Body of pancreas (tissue), 4 donors: Measurements from ENCODE around the gene ROPN1B. TPM values are rescaled to one million over a fixed set of nuclear protein-coding genes. Genes with fewer than 3 reads are reported as not detected.

Source experiments
- ATAC-seq: fragments of 150-250 bp; one replicate; pipeline ENCODE4 v1.9.1; 2016
- DNase-seq, 4 donors: peaks; one replicate each; pipeline ENCODE4 v3.0.0-alpha.2; 2019
- H3K27ac ChIP-seq, 4 donors: fragments of 200-600 bp; sonication (generic); 1 replicate in 3 of 4; 2 replicates in 1 of 4; pipeline versions ENCODE4 v1.5.1 to v1.6.1; 2016 to 2019; ENCODE audit warnings: mild to moderate bottlenecking in 1 of 4, mixed read lengths in 1 of 4, moderate library complexity in 1 of 4
- H3K27me3 ChIP-seq, 2 donors: fragments of 200-600 bp; sonication (generic); one replicate each; pipeline ENCODE4 v1.6.0; 2016; ENCODE audit warnings: mild to moderate bottlenecking in 1 of 2
- H3K36me3 ChIP-seq, 2 donors: fragments of 200-600 bp; sonication (generic); replicated peaks in 1 of 2; 2 replicates each; pipeline ENCODE4 v1.5.1; 2016; ENCODE audit warnings: low read depth in 2 of 2; ENCODE audit not compliant: insufficient read depth in 1 of 2
- H3K4me1 ChIP-seq: fragments of 200-600 bp; sonication (generic); one replicate; pipeline ENCODE4 v1.6.0; 2016
- H3K4me3 ChIP-seq, 2 donors: fragments of 200-600 bp; sonication (generic); 1 replicate in 1 of 2; 2 replicates in 1 of 2; pipeline ENCODE4 v1.5.1; 2016 to 2019
- H3K9me3 ChIP-seq, 3 donors: fragments of 200-600 bp; sonication (generic); 1 replicate in 2 of 3; 2 replicates in 1 of 3; pipeline ENCODE4 v1.5.1; 2016
- POLR2A ChIP-seq, 3 donors: fragments of 450-650 bp; IDR thresholded peaks; one replicate each; pipeline ENCODE4 v1.6.1; 2016; ENCODE audit warnings: antibody characterized with exemption in 3 of 3, mild to moderate bottlenecking in 2 of 3
- WGBS, 2 donors: methylation state at CpG; one replicate each; pipeline ENCODE4 v1.1.5; 2017; 5-methylcytosine and 5-hydroxymethylcytosine counted together
- intact Hi-C: fragments of 100-400 bp; cut with DNase I; formaldehyde crosslinking; loops from one replicate; pipeline ENCODE4 v1.15.1; 2023
- total RNA-seq, 2 donors: library from RNA; depleted of rRNA; stranded (reverse); fragments of >200 nt; gene quantifications; one replicate each; pipeline ENCODE4 v1.1.0, GENCODE V29; 2016
- TF ChIP-seq, protein P1 (sequence below), 7 experiments: fragments of 450-650 bp in 4 of 7; fragments of 200-600 bp in 3 of 7; sonication (generic) in 3 of 7; IDR thresholded peaks; one replicate each; pipeline ENCODE4 v1.5.1; 2016 to 2019; ENCODE audit warnings: antibody characterized with exemption in 7 of 7

ROPN1B gene
- total RNA-seq, 2 donors from 2014 or later: 0.52 TPM; not detected in 1

DNA sequence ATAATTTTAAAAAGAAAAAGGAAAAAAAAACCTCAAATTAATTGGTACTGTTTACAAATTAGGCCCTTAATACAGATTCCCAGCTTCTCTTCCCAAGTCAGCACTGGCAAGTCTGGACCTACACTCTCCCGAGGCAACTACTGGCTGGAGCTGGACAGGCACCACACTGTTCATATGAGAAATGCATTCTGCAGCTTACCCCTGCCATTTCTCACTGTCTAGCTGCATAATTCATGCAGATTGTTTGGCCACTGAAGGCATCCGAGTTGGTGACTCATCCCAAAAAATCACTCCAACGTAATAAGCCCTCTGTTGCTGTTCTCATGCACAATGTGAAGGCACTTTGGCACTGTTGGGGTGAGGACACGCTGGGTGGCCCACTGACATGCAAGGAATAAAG is 45.3 kb downstream of the ROPN1B start:
- no peak overlapping the region for H3K4me3 ChIP-seq
- DNase-seq (no peak), ATAC-seq (no peak)
- no peaks in the 10 kb centered on the region for H3K9me3 ChIP-seq
- WGBS, 2 donors: 88 to 94% methylated on average over 4 of the region's 4 CpGs
- TF ChIP-seq POLR2A (IDR thresholded peaks at IDR 0.05): no peak
- TF ChIP-seq, protein P1, sequence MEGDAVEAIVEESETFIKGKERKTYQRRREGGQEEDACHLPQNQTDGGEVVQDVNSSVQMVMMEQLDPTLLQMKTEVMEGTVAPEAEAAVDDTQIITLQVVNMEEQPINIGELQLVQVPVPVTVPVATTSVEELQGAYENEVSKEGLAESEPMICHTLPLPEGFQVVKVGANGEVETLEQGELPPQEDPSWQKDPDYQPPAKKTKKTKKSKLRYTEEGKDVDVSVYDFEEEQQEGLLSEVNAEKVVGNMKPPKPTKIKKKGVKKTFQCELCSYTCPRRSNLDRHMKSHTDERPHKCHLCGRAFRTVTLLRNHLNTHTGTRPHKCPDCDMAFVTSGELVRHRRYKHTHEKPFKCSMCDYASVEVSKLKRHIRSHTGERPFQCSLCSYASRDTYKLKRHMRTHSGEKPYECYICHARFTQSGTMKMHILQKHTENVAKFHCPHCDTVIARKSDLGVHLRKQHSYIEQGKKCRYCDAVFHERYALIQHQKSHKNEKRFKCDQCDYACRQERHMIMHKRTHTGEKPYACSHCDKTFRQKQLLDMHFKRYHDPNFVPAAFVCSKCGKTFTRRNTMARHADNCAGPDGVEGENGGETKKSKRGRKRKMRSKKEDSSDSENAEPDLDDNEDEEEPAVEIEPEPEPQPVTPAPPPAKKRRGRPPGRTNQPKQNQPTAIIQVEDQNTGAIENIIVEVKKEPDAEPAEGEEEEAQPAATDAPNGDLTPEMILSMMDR (IDR thresholded peaks at IDR 0.05): no peak
- no peaks in the 10 kb centered on the region for H3K27me3 ChIP-seq
- H3K27ac ChIP-seq: no peak overlapping the region
- intact Hi-C loops: no loop called here
- no peaks in the 10 kb centered on the region for H3K36me3 ChIP-seq
- H3K4me1 ChIP-seq: no peaks in the 10 kb centered on the region

DNA sequence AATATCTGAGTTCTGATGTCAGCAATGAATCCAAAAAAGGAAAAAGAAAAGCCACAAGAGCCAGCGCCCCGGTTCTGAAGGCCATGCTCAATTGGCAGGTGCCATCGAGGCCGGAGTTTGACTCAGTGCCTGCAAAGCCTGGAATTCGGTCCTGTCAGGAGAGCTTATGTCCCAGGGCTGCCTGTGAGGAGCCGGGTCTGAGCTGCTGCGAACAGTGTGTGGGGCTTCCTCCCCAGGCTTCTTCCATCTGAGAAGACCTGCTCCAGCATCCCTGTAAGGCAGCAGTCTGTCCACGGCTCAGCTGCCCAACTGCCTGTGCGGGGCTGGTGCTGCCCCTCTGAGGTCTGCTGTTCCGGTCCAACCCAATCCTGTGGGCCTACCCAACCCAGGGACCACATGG is 46.1 kb downstream of the ROPN1B start:
- no peaks in the 10 kb centered on the region for H3K36me3 ChIP-seq
- no peaks in the 10 kb centered on the region for H3K4me1 ChIP-seq
- no peak for TF ChIP-seq POLR2A (IDR thresholded peaks at IDR 0.05)
- TF ChIP-seq, protein P1 (IDR thresholded peaks at IDR 0.05): no peak

GRCh38 chr3:126016616-126017015 is 47.6 kb downstream of the ROPN1B start:
- DNase-seq: no peak
- TF ChIP-seq POLR2A (IDR thresholded peaks at IDR 0.05): no peak
- TF ChIP-seq, protein P1 (IDR thresholded peaks at IDR 0.05): no peak
- Histone ChIP-seq H3K27ac (no peak overlapping the region), H3K9me3 (no peaks in the 10 kb centered on the region), H3K4me1 (no peaks in the 10 kb centered on the region), H3K36me3 (no peaks in the 10 kb centered on the region), H3K27me3 (no peaks in the 10 kb centered on the region), H3K4me3 (no peak overlapping the region)
- intact Hi-C loops: no loop called here
- no peak for ATAC-seq
- WGBS, 2 donors: 90 to 94% methylated on average over 5 to 8 of the region's 8 CpGs

More for the DNA sequence above, 46.1 kb downstream of the ROPN1B start:
- intact Hi-C loops: no loop called here
- 78 to 85% methylated on average over 7 to 8 of the region's 10 CpGs for WGBS, 2 donors
- DNase-seq (no peak), ATAC-seq (no peak)
- no peak overlapping the region for H3K27ac ChIP-seq
- H3K27me3 ChIP-seq: no peaks in the 10 kb centered on the region
- H3K9me3 ChIP-seq: no peaks in the 10 kb centered on the region
- H3K4me3 ChIP-seq: no peak overlapping the region

GRCh38 chr3:126017362-126017761 is 48.4 kb downstream of the ROPN1B start:
- Histone ChIP-seq H3K27me3 (no peaks in the 10 kb centered on the region), H3K36me3 (no peaks in the 10 kb centered on the region), H3K9me3 (no peaks in the 10 kb centered on the region), H3K4me1 (no peaks in the 10 kb centered on the region), H3K27ac (no peak overlapping the region), H3K4me3 (no peak overlapping the region)
- intact Hi-C loops: no loop called here
- no peak for DNase-seq
- WGBS, 2 donors: 82 to 89% methylated on average over 6 to 8 of the region's 9 CpGs
- no peak for ATAC-seq
- no peak for TF ChIP-seq POLR2A (IDR thresholded peaks at IDR 0.05)
- TF ChIP-seq, protein P1 (IDR thresholded peaks at IDR 0.05): no peak

DNA sequence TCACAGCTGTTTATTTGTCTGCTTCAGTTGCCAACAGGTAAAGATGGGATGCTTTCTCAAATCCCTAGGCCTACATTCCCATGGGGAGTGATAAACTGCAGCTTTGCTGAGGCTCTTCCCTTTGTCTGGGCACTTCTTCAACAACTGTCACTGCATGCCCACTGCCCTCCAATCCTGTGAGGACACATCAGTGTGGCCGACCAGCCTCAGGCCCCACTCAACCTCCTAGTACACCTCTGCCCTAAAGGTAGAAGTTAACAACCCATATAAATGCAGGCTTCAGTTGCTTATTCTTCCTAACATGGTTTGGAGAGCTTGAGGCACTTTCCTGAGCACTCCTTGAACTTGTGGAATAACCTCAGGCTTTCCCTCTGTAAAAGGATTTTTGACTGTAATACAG is 49.6 kb downstream of the ROPN1B start:
- DNase-seq (no peak), ATAC-seq (no peak)
- no peak for TF ChIP-seq POLR2A (IDR thresholded peaks at IDR 0.05)
- TF ChIP-seq, protein P1 (IDR thresholded peaks at IDR 0.05): no peak

More for the DNA sequence above, 49.6 kb downstream of the ROPN1B start:
- intact Hi-C loops: no loop called here
- H3K27ac ChIP-seq: no peak overlapping the region
- no peaks in the 10 kb centered on the region for H3K27me3 ChIP-seq
- no peaks in the 10 kb centered on the region for H3K36me3 ChIP-seq
- no peaks in the 10 kb centered on the region for H3K4me1 ChIP-seq
- H3K9me3 ChIP-seq: no peaks in the 10 kb centered on the region
- H3K4me3 ChIP-seq: no peak overlapping the region
- 50 to 75% methylated on average over 1 of the region's 1 CpG for WGBS, 2 donors
